CD4-positive, CD25-positive, alpha-beta regulatory T cell (primary cell): Measurements from ENCODE around the gene DSCAM. TPM values are rescaled to one million over a fixed set of nuclear protein-coding genes. Genes with fewer than 3 reads are reported as not detected.

ENCODE experiments used
- ATAC-seq, 2 donors: fragments of 150-1000 bp; cut with Tn5 transposase; one replicate each; pipeline ENCODE4 v1.10.0; 2021; ENCODE audit warnings: low read depth in 2 of 2, moderate number of reproducible peaks in 2 of 2, moderate library complexity in 1 of 2
- DNase-seq, 3 donors: peaks; one replicate each; pipeline versions ENCODE4 v3.0.0 to v3.0.0-alpha.2; 2012 to 2022; ENCODE audit warnings: mixed read lengths in 1 of 3
- H3K27ac ChIP-seq: one replicate; pipeline ENCODE4 v1.7.0; 2013; ENCODE audit warnings: mild to moderate bottlenecking, low read length; ENCODE audit not compliant: insufficient read depth, poor library complexity, severe bottlenecking
- H3K27me3 ChIP-seq: one replicate; pipeline ENCODE4 v1.7.0; 2013; ENCODE audit warnings: low read length; ENCODE audit not compliant: control insufficient read depth, insufficient read depth
- H3K36me3 ChIP-seq: one replicate; pipeline ENCODE4 v1.7.0; 2013; ENCODE audit warnings: mild to moderate bottlenecking, low read length, moderate library complexity; ENCODE audit not compliant: control insufficient read depth, insufficient read depth
- H3K4me1 ChIP-seq: 2 replicates; pipeline ENCODE4 v1.7.0; 2013; ENCODE audit warnings: mild to moderate bottlenecking, low read length; ENCODE audit not compliant: insufficient read depth, control insufficient read depth, poor library complexity, severe bottlenecking
- H3K4me3 ChIP-seq: one replicate; pipeline ENCODE4 v1.7.0; 2013; ENCODE audit warnings: low read depth, mild to moderate bottlenecking, low read length, moderate library complexity
- H3K9me3 ChIP-seq, 2 experiments: 1 replicate in 1 of 2; 2 replicates in 1 of 2; pipeline ENCODE4 v1.7.0; 2013; ENCODE audit warnings: low read length in 2 of 2, mild to moderate bottlenecking in 1 of 2, moderate library complexity in 1 of 2; ENCODE audit not compliant: control insufficient read depth in 2 of 2
- H3K27ac Mint-ChIP-seq, 3 donors: one replicate each; pipeline ENCODE4 v1.8.0; 2020 to 2022; ENCODE audit warnings: mild to moderate bottlenecking in 3 of 3, mixed read lengths in 3 of 3, moderate library complexity in 2 of 3
- H3K27me3 Mint-ChIP-seq: one replicate; pipeline ENCODE4 v1.8.0; 2022; ENCODE audit warnings: mild to moderate bottlenecking, mixed read lengths
- H3K36me3 Mint-ChIP-seq: one replicate; pipeline ENCODE4 v1.8.0; 2020; ENCODE audit warnings: mixed read lengths
- H3K4me1 Mint-ChIP-seq, 4 donors: one replicate each; pipeline ENCODE4 v1.8.0; 2020 to 2022; ENCODE audit warnings: mixed read lengths in 4 of 4, mild to moderate bottlenecking in 1 of 4
- H3K4me3 Mint-ChIP-seq, 4 donors: one replicate each; pipeline ENCODE4 v1.8.0; 2020 to 2022; ENCODE audit warnings: mild to moderate bottlenecking in 4 of 4, mixed read lengths in 4 of 4, moderate library complexity in 3 of 4
- H3K9me3 Mint-ChIP-seq, 7 donors: one replicate each; pipeline ENCODE4 v1.8.0; 2020 to 2022; ENCODE audit warnings: mixed read lengths in 7 of 7, mild to moderate bottlenecking in 3 of 7, moderate library complexity in 2 of 7
- polyA plus RNA-seq, 4 donors: library from polyadenylated mRNA; unstranded; fragments of 300-500 nt; fragmentation: Illumina TruSeq; gene quantifications; one replicate each; pipeline ENCODE4 v1.2.3, GENCODE V29; 2021
- total RNA-seq: library from RNA; stranded (reverse); gene quantifications from one replicate; pipeline ENCODE4 v1.2.3, GENCODE V29; 2022

DSCAM gene
- total and polyA plus RNA-seq, 5 donors from 2014 or later = not detected

DNA sequence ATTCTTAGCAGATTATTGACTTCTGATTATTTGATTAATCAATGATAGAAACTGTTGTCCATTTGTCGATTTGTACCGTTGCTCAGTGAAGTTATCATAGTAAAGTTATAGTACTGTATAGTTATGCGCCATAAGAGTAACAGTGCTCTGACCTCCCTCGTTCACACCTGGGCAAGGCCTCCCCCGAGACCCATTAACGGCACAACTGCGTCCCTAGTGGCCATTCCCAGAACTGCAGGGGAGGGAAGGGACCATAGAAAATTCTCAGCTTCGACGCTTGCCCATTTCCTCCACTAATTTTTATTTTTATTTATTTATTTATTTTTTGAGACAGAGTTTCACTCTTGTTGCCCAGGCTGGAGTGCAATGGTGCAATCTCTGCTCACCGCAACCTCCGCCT, 334.4 kb downstream of the DSCAM start:
- no peak overlapping the region for H3K4me3 ChIP-seq

DNA sequence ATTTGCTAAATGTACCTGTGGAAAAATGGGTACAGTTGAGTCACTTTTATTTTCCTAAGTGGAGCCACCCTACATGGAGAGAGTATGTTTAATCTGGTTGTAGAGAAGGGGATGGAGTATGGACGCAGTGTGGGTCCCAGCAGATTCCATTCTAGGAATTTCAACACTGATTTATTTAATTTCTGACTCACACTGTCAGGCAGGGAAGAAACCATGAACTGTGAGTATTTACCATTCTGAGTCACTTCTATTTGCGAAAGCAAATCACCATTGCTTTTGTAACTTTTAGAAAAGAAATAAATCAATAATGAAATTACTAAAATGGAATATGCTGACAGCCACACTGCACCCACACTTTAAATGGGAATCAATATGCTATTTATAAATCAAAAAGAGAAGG, 339.0 kb downstream of the DSCAM start:
- no peaks in the 10 kb centered on the region for H3K27me3 Mint-ChIP-seq
- ATAC-seq (no peak), DNase-seq (no peak)
- H3K27ac Mint-ChIP-seq = no peak overlapping the region
- no peaks in the 10 kb centered on the region for H3K36me3 Mint-ChIP-seq
- no peaks in the 10 kb centered on the region for H3K4me1 Mint-ChIP-seq
- Histone ChIP-seq H3K4me1 (no peaks in the 10 kb centered on the region), H3K4me3 (no peak overlapping the region), H3K27ac (no peak overlapping the region), H3K27me3 (no peaks in the 10 kb centered on the region), H3K9me3 (no peaks in the 10 kb centered on the region), H3K36me3 (no peaks in the 10 kb centered on the region)
- peaks cover 0 to 10% (median 2%) of the 10 kb centered on the region in 7 donors for H3K9me3 Mint-ChIP-seq
- H3K4me3 Mint-ChIP-seq = no peak overlapping the region

More for the DNA sequence above, 334.4 kb downstream of the DSCAM start:
- ATAC-seq (no peak), DNase-seq (no peak)
- H3K9me3 ChIP-seq = peaks cover 0 to under 1% of the 10 kb centered on the region in 2 experiments
- Mint-ChIP-seq H3K9me3 (peaks cover 0 to 6% (median 3%) of the 10 kb centered on the region in 7 donors), H3K4me3 (no peak overlapping the region), H3K4me1 (no peaks in the 10 kb centered on the region), H3K27ac (no peak overlapping the region), H3K36me3 (no peaks in the 10 kb centered on the region), H3K27me3 (no peaks in the 10 kb centered on the region)
- no peaks in the 10 kb centered on the region for H3K36me3 ChIP-seq
- H3K27ac ChIP-seq = no peak overlapping the region
- H3K27me3 ChIP-seq = no peaks in the 10 kb centered on the region
- H3K4me1 ChIP-seq = no peaks in the 10 kb centered on the region

DNA sequence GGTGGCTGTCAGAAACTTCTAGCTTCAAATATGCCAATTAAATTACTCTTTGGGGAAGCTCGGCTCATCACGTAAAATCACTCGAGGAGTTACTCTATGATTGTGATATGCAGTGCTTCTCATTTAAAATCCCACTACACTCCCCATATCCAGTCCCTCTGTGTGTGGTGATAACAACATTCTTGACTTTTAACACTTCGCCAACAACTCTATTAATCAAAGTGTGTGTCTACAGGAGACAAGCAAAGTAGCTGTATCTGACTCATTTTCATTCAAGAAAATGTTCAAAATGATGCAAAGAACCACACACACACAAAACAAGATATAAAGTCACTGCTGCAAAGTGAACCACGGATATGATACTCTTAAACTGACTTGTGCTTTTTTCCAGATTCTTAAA, 341.3 kb downstream of the DSCAM start:
- no peak overlapping the region for H3K27ac Mint-ChIP-seq
- DNase-seq (no peak), ATAC-seq (no peak)
- no peaks in the 10 kb centered on the region for H3K27me3 Mint-ChIP-seq
- H3K36me3 ChIP-seq = no peaks in the 10 kb centered on the region
- no peaks in the 10 kb centered on the region for H3K27me3 ChIP-seq
- no peaks in the 10 kb centered on the region for H3K4me1 Mint-ChIP-seq
- H3K4me1 ChIP-seq = no peaks in the 10 kb centered on the region
- H3K27ac ChIP-seq = no peak overlapping the region
- no peaks in the 10 kb centered on the region for H3K9me3 ChIP-seq
- no peak overlapping the region for H3K4me3 Mint-ChIP-seq
- H3K36me3 Mint-ChIP-seq = no peaks in the 10 kb centered on the region
- H3K4me3 ChIP-seq = no peak overlapping the region
- peaks cover 0 to 8% (median 0%) of the 10 kb centered on the region in 7 donors for H3K9me3 Mint-ChIP-seq

DNA sequence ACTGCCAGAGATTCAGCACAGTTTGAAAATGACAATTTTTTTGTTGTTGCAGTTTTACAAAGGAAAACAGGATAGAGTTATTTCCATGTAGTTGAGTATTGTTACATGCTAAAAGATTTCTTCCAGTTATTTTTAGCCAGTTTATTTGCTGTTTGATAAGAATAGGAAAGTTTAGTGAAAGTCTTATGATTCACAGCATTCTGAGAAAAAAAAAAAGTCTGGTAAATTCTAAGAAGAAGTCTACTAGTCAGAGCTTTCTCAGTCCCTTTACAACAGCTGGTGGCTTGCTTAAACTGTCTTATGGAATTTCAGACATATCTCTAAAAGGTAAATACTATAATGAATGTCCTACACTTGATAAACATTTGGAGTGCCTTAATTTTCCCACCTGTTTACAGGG, 341.7 kb downstream of the DSCAM start:
- H3K27me3 ChIP-seq = no peaks in the 10 kb centered on the region
- Mint-ChIP-seq H3K4me3 (no peak overlapping the region), H3K36me3 (no peaks in the 10 kb centered on the region), H3K9me3 (peaks cover 0 to 8% (median 2%) of the 10 kb centered on the region in 7 donors), H3K27me3 (no peaks in the 10 kb centered on the region), H3K27ac (no peak overlapping the region), H3K4me1 (no peaks in the 10 kb centered on the region)
- no peaks in the 10 kb centered on the region for H3K9me3 ChIP-seq
- ATAC-seq (no peak), DNase-seq (no peak)
- H3K27ac ChIP-seq = no peak overlapping the region
- H3K4me1 ChIP-seq = no peaks in the 10 kb centered on the region
- no peaks in the 10 kb centered on the region for H3K36me3 ChIP-seq
- H3K4me3 ChIP-seq = no peak overlapping the region

DNA sequence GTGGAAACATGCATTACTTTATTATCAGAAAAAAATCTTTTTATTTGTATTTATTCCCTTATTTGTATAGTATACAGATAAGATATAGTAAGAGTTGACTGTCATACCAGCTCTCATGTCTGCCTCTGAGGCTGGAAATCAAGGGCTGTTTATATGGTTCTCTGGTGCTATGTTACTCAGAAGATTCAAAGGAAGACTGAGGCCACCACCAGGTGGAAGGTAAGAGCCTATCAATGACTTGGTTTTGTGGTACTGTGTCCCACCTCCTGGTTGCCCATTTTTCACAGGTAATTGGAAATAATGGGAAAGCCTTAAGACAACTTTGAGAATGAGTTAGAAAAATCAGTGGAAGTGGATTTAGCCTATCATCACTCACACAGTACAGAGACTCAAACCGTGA, 342.1 kb downstream of the DSCAM start:
- ATAC-seq (no peak), DNase-seq (no peak)
- Histone ChIP-seq H3K36me3 (no peaks in the 10 kb centered on the region), H3K27ac (no peak overlapping the region), H3K4me3 (no peak overlapping the region), H3K27me3 (no peaks in the 10 kb centered on the region), H3K4me1 (no peaks in the 10 kb centered on the region), H3K9me3 (no peaks in the 10 kb centered on the region)
- Mint-ChIP-seq H3K4me3 (no peak overlapping the region), H3K27me3 (no peaks in the 10 kb centered on the region), H3K4me1 (no peaks in the 10 kb centered on the region), H3K27ac (no peak overlapping the region), H3K36me3 (no peaks in the 10 kb centered on the region), H3K9me3 (peaks cover 0 to 8% (median 2%) of the 10 kb centered on the region in 7 donors)

DNA sequence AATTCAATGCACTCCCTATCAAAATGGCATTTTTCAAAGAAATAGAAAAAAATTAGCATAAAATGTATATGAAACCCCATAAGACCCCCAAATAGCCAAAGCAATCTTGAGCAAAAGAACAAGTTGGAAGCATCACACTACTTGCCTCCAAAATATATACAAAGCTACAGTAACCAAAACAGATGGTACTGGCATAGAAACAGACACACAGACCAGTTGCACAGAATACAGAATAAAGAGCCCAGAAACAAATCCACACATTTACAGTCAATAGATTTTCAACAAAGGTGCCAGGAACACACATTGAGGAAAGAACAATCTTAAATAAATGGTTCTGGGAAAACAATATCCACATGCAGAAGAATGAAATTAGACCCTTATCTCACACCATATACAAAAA, 350.8 kb downstream of the DSCAM start:
- no peaks in the 10 kb centered on the region for H3K36me3 Mint-ChIP-seq
- Histone ChIP-seq H3K4me3 (no peak overlapping the region), H3K4me1 (no peaks in the 10 kb centered on the region), H3K36me3 (no peaks in the 10 kb centered on the region), H3K27ac (no peak overlapping the region), H3K27me3 (no peaks in the 10 kb centered on the region), H3K9me3 (peaks cover 11 to 12% of the 10 kb centered on the region in 2 experiments)
- H3K4me3 Mint-ChIP-seq = no peak overlapping the region
- H3K9me3 Mint-ChIP-seq = peaks cover 0 to 23% (median 7%) of the 10 kb centered on the region in 7 donors
- DNase-seq (no peak), ATAC-seq (no peak)
- no peaks in the 10 kb centered on the region for H3K27me3 Mint-ChIP-seq
- H3K27ac Mint-ChIP-seq = no peak overlapping the region
- H3K4me1 Mint-ChIP-seq = no peaks in the 10 kb centered on the region

DNA sequence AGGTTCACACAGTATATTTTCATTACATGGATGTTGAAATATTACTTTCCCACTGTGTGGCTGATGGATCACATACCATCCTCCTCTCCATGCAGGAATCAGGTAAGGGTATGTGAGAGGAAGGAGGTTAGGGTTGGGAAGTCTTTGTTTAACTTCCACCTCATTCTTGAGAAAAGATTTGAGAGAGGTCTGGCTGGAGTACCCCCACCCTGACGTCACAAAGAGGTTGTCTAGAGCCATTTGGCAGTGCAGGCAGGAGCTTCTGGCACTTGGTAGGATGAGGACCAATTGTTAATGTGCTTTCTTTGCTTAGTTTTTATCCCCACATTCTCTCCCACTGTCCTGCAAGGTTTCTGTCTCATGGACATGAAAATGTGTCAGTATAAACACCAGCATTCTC, 356.6 kb downstream of the DSCAM start:
- Histone ChIP-seq H3K27ac (no peak overlapping the region), H3K36me3 (no peaks in the 10 kb centered on the region), H3K4me1 (no peaks in the 10 kb centered on the region), H3K27me3 (no peaks in the 10 kb centered on the region), H3K9me3 (peaks cover 10 to 11% of the 10 kb centered on the region in 2 experiments), H3K4me3 (no peak overlapping the region)
- H3K27ac Mint-ChIP-seq = no peak overlapping the region
- peaks cover 0 to 37% (median 7%) of the 10 kb centered on the region in 7 donors for H3K9me3 Mint-ChIP-seq
- DNase-seq (no peak), ATAC-seq (no peak)
- no peaks in the 10 kb centered on the region for H3K27me3 Mint-ChIP-seq
- no peak overlapping the region for H3K4me3 Mint-ChIP-seq
- peaks cover 0 to 2% (median 0%) of the 10 kb centered on the region in 4 donors for H3K4me1 Mint-ChIP-seq
- no peaks in the 10 kb centered on the region for H3K36me3 Mint-ChIP-seq

DNA sequence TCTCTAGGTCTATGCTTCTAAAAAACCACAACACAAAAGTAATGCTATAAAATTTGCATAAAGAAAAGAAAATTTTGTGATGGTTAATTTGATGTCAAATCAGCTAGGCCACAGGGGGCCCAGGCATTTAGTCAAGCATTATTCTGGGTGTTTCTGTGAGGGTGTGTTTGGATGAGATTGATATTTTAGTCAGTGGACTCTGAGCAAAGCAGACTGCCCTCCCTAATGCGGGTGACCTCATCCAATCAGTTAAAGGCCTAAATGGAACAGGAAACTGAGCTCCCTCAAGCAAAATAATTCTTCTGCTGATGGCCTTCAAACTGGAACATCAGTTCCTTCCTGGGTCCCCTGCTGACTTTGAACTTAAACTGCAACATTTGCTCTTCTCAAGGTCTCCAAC, 358.0 kb downstream of the DSCAM start:
- no peaks in the 10 kb centered on the region for H3K36me3 ChIP-seq
- peaks cover 0 to 31% (median 7%) of the 10 kb centered on the region in 7 donors for H3K9me3 Mint-ChIP-seq
- H3K4me3 ChIP-seq = no peak overlapping the region
- H3K27ac ChIP-seq = no peak overlapping the region
- H3K27me3 Mint-ChIP-seq = no peaks in the 10 kb centered on the region
- H3K4me3 Mint-ChIP-seq = no peak overlapping the region
- ATAC-seq = no peak
- no peak for DNase-seq
- peaks cover 0 to 2% (median 0%) of the 10 kb centered on the region in 4 donors for H3K4me1 Mint-ChIP-seq
- H3K27ac Mint-ChIP-seq = no peak overlapping the region
- no peaks in the 10 kb centered on the region for H3K36me3 Mint-ChIP-seq
- no peaks in the 10 kb centered on the region for H3K4me1 ChIP-seq
- H3K9me3 ChIP-seq = peaks cover 10 to 11% of the 10 kb centered on the region in 2 experiments
- no peaks in the 10 kb centered on the region for H3K27me3 ChIP-seq
